HepG2 (cell line): ENCODE measurements around the gene FLYWCH1. TPM values are rescaled to one million over a fixed set of nuclear protein-coding genes. Genes with fewer than 3 reads are reported as not detected.

ENCODE experiments used
- FOSL1 ChIP-seq: sonication (generic); formaldehyde crosslinking; IDR thresholded peaks from 2 replicates; pipeline ENCODE4 v1.9.0; 2021; ENCODE audit warnings: missing genetic modification reagents, borderline replicate concordance
- GZF1 ChIP-seq: sonication (generic); formaldehyde crosslinking; IDR thresholded peaks from 2 replicates; pipeline ENCODE4 v1.5.1; 2020; ENCODE audit warnings: mild to moderate bottlenecking, missing genetic modification reagents
- MEF2D ChIP-seq: sonication (generic); formaldehyde crosslinking; IDR thresholded peaks from 2 replicates; pipeline ENCODE4 v1.5.1; 2020; ENCODE audit warnings: mild to moderate bottlenecking, missing genetic modification reagents
- NFYC ChIP-seq: IDR thresholded peaks from 2 replicates; pipeline ENCODE4 v1.6.1; 2016; ENCODE audit warnings: missing genetic modification reagents, missing compliant biosample characterization
- NR1H2 ChIP-seq: sonication (generic); formaldehyde crosslinking; IDR thresholded peaks from 2 replicates; pipeline ENCODE4 v1.8.1; 2022; ENCODE audit warnings: low read depth, missing genetic modification reagents, borderline replicate concordance
- NR2F6 ChIP-seq, 2 experiments: IDR thresholded peaks; 2 replicates each; pipeline ENCODE4 v1.6.1; 2016; ENCODE audit warnings: antibody characterized with exemption in 1 of 2, mild to moderate bottlenecking in 1 of 2
- NRL ChIP-seq: sonication (generic); formaldehyde crosslinking; IDR thresholded peaks from 2 replicates; pipeline ENCODE4 v1.5.0; 2020; ENCODE audit warnings: missing genetic modification reagents, mild to moderate bottlenecking, moderate library complexity, borderline replicate concordance
- PAX8 ChIP-seq: sonication (generic); formaldehyde crosslinking; IDR thresholded peaks from 2 replicates; pipeline ENCODE4 v1.8.0; 2022; ENCODE audit warnings: mild to moderate bottlenecking, missing genetic modification reagents, borderline replicate concordance
- PTBP1 ChIP-seq: fragments of 200-400 bp; formaldehyde crosslinking; IDR thresholded peaks from 2 replicates; pipeline ENCODE4 v1.6.1; 2018; ENCODE audit warnings: low read length, low read depth; ENCODE audit not compliant: poor library complexity, severe bottlenecking
- THRA ChIP-seq: sonication (generic); formaldehyde crosslinking; IDR thresholded peaks from 2 replicates; pipeline ENCODE4 v1.4.0; 2020; ENCODE audit warnings: missing genetic modification reagents, borderline replicate concordance
- U2AF1 ChIP-seq: fragments of 200-400 bp; formaldehyde crosslinking; optimal IDR thresholded peaks from 2 replicates; pipeline ENCODE3; 2017; ENCODE audit warnings: mild to moderate bottlenecking, low read depth, low read length
- ZBTB7B ChIP-seq: sonication (generic); formaldehyde crosslinking; IDR thresholded peaks from 2 replicates; pipeline ENCODE4 v1.4.0; 2020; ENCODE audit warnings: missing genetic modification reagents
- ZNF12 ChIP-seq: sonication (generic); formaldehyde crosslinking; IDR thresholded peaks from 2 replicates; pipeline ENCODE4 v1.5.0; 2020; ENCODE audit warnings: missing genetic modification reagents
- ZNF224 ChIP-seq: sonication (generic); formaldehyde crosslinking; IDR thresholded peaks from 2 replicates; pipeline ENCODE4 v1.5.0; 2020; ENCODE audit warnings: mild to moderate bottlenecking, missing genetic modification reagents
- ZNF234 ChIP-seq: sonication (generic); formaldehyde crosslinking; conservative IDR thresholded peaks from 2 replicates; pipeline ENCODE4 v1.5.1; 2020; ENCODE audit warnings: mild to moderate bottlenecking, missing genetic modification reagents
- ZNF256 ChIP-seq: sonication (generic); formaldehyde crosslinking; conservative IDR thresholded peaks from 2 replicates; pipeline ENCODE4 v1.4.0; 2020; ENCODE audit warnings: missing genetic modification reagents
- ZNF331 ChIP-seq: sonication (generic); formaldehyde crosslinking; IDR thresholded peaks from 2 replicates; pipeline ENCODE4 v1.4.0; 2020; ENCODE audit warnings: missing genetic modification reagents
- ZNF432 ChIP-seq: sonication (generic); formaldehyde crosslinking; IDR thresholded peaks from 2 replicates; pipeline ENCODE4 v1.5.0; 2020; ENCODE audit warnings: missing genetic modification reagents, mild to moderate bottlenecking, borderline replicate concordance
- ZNF503 ChIP-seq: sonication (generic); formaldehyde crosslinking; IDR thresholded peaks from 2 replicates; pipeline ENCODE4 v1.4.0; 2020; ENCODE audit warnings: missing genetic modification reagents
- ZNF558 ChIP-seq: sonication (generic); formaldehyde crosslinking; IDR thresholded peaks from 2 replicates; pipeline ENCODE4 v1.9.0; 2022; ENCODE audit warnings: mild to moderate bottlenecking, missing genetic modification reagents, borderline replicate concordance
- ZNF562 ChIP-seq: sonication (generic); formaldehyde crosslinking; IDR thresholded peaks from 2 replicates; pipeline ENCODE4 v1.8.0; 2022; ENCODE audit warnings: missing genetic modification reagents, borderline replicate concordance
- ZNF605 ChIP-seq: sonication (generic); formaldehyde crosslinking; IDR thresholded peaks from 2 replicates; pipeline ENCODE4 v1.8.0; 2022; ENCODE audit warnings: mild to moderate bottlenecking, missing genetic modification reagents
- ZNF615 ChIP-seq: sonication (generic); formaldehyde crosslinking; IDR thresholded peaks from 2 replicates; pipeline ENCODE4 v1.5.0; 2020; ENCODE audit warnings: mild to moderate bottlenecking, missing genetic modification reagents, borderline replicate concordance
- ZNF660 ChIP-seq: sonication (generic); formaldehyde crosslinking; IDR thresholded peaks from 2 replicates; pipeline ENCODE4 v1.5.1; 2020; ENCODE audit warnings: mild to moderate bottlenecking, low read depth, missing genetic modification reagents, borderline replicate concordance
- ZNF713 ChIP-seq: sonication (generic); formaldehyde crosslinking; IDR thresholded peaks from 2 replicates; pipeline ENCODE4 v1.4.0; 2020; ENCODE audit warnings: mild to moderate bottlenecking, missing genetic modification reagents
- ZNF891 ChIP-seq: sonication (generic); formaldehyde crosslinking; IDR thresholded peaks from 2 replicates; pipeline ENCODE4 v1.5.0; 2020; ENCODE audit warnings: mild to moderate bottlenecking, missing genetic modification reagents
- polyA plus RNA-seq, 8 experiments: library from polyadenylated mRNA; depleted of rRNA in 3 of 8; stranded (reverse) in 7 of 8; unstranded in 1 of 8; fragments of >200 nt; fragmentation: Illumina TruSeq in 4 of 8; extraction: Trizol in 4 of 8; gene quantifications; 2 replicates each; pipeline versions ENCODE4 v1.2.1 to v1.2.3, GENCODE V29; 2011 to 2016; ENCODE audit warnings: low read depth in 4 of 8, missing spikeins in 1 of 8, mixed read lengths in 1 of 8; ENCODE audit not compliant: insufficient read depth in 1 of 8
- total RNA-seq, 5 experiments: library from RNA; depleted of rRNA; stranded (reverse); fragments of >200 nt; fragmentation: Illumina TruSeq; extraction: Trizol; gene quantifications; 2 replicates each; pipeline ENCODE4 v1.2.3, GENCODE V29; 2016; ENCODE audit warnings: low read depth in 1 of 5
- TF ChIP-seq, protein P1 (sequence below): sonication (generic); formaldehyde crosslinking; IDR thresholded peaks from 2 replicates; pipeline ENCODE4 v1.5.1; 2020; ENCODE audit warnings: missing genetic modification reagents, mild to moderate bottlenecking, borderline replicate concordance

FLYWCH1 gene
- total and polyA plus RNA-seq, 2 of the 13 experiments (the other 11 are each of a cell fraction or from before 2014, with no cell fraction given): 7.3 to 12.4 TPM

GRCh38 chr16:2905241-2905987 lies 6.3 kb upstream of the FLYWCH1 start (continued):
- TF ChIP-seq NR1H2 (CRISPR knock-in tag) (no peak), NRL (CRISPR knock-in tag) (peak; percentile 47; the same call in 1 of the 2 replicates), ZNF432 (CRISPR knock-in tag) (no peak), ZNF234 (CRISPR knock-in tag) (no peak), ZNF256 (no peak; the same call in 1 of the 2 replicates), ZNF615 (CRISPR knock-in tag) (no peak), NFYC (CRISPR knock-in tag) (peak; percentile 84), ZNF12 (no peak), ZBTB7B (CRISPR knock-in tag) (no peak), ZNF891 (CRISPR knock-in tag) (no peak; the same call in 1 of the 2 replicates), ZNF562 (no peak), ZNF558 (CRISPR knock-in tag) (no peak), ZNF605 (CRISPR knock-in tag) (peak; percentile 42; the same call in 1 of the 2 replicates), ZNF503 (CRISPR knock-in tag) (no peak), FOSL1 (CRISPR knock-in tag) (no peak), U2AF1 (no peak), ZNF713 (CRISPR knock-in tag) (no peak), ZNF331 (peak; percentile 70), MEF2D (CRISPR knock-in tag) (0 out of 2 replicates have a peak, but pooled peaks have one; percentile 32), ZNF224 (no peak), GZF1 (CRISPR knock-in tag) (no peak), ZNF660 (CRISPR knock-in tag) (no peak), PAX8 (CRISPR knock-in tag) (no peak), PTBP1 (no peak), THRA (0 out of 2 replicates have a peak, but pooled peaks have one; percentile 37), NR2F6 (IDR thresholded peaks at IDR 0.05) (no peak), NR2F6 (CRISPR knock-in tag; IDR thresholded peaks at IDR 0.05) (peak; percentile 36; the same call in 1 of the 2 replicates)
- TF ChIP-seq, protein P1, sequence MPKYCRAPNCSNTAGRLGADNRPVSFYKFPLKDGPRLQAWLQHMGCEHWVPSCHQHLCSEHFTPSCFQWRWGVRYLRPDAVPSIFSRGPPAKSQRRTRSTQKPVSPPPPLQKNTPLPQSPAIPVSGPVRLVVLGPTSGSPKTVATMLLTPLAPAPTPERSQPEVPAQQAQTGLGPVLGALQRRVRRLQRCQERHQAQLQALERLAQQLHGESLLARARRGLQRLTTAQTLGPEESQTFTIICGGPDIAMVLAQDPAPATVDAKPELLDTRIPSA (CRISPR knock-in tag): 0 out of 2 replicates have a peak, but pooled peaks have one; percentile 40
